Measurements from ENCODE around the gene PIGK.
"Not testable (repeated sequence)": the region's sequence is repeated elsewhere in the genome, so short reads cannot be mapped to it uniquely, and the experiment has no call there.

The PIGK gene

GRCh38 chr1:77219166-77219887 lies at the start of gene PIGK:
PIGK (minus strand) TSS chr1:77219430; CDS start chr1:77219402, 28 bp downstream.
- DNase-seq (ENCODE audit: low read depth in 2 of 2) = peak; percentile 34 to 50

- no peak for DNase-seq (ENCODE audit: low read depth in 2 of 2)
Observed at GRCh38 chr1:77267035-77267434, 47.8 kb upstream of the PIGK start.

DNA sequence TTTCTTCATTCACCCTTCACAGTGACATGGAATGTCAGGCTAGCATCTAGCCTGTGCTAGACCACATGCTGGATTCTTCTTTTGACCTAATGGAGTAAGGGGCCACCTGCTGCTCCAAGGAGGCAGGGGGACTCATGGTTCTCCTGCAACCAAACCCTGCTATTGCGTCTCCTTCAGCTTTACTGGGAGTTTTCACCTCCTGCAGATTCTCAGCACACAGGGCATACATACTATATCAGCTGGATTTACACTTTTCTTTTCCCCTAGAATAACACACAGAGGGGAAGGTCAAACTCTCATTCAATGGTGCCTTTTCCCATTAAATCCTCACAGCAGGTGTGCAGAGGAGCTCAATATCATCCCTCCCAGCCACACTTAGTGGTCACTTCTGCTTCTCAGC lies 46.0 kb upstream of the PIGK start:
- no peak for DNase-seq (ENCODE audit: low read depth in 2 of 2)

- no peak for DNase-seq (ENCODE audit: low read depth in 2 of 2)
Observed at GRCh38 chr1:77263708-77264107, 44.5 kb upstream of the PIGK start.

- DNase-seq (ENCODE audit: low read depth in 2 of 2) = no peak
Observed at GRCh38 chr1:77253211-77253610, 34.0 kb upstream of the PIGK start.

GRCh38 chr1:77250126-77250525 lies 30.9 kb upstream of the PIGK start:
- DNase-seq (ENCODE audit: low read depth in 2 of 2) = no peak

GRCh38 chr1:77245830-77246229 lies 26.6 kb upstream of the PIGK start:
- DNase-seq (ENCODE audit: low read depth in 2 of 2) = no peak

- no peak for DNase-seq (ENCODE audit: low read depth in 2 of 2)
Observed at GRCh38 chr1:77239311-77239710, 20.1 kb upstream of the PIGK start.

DNA sequence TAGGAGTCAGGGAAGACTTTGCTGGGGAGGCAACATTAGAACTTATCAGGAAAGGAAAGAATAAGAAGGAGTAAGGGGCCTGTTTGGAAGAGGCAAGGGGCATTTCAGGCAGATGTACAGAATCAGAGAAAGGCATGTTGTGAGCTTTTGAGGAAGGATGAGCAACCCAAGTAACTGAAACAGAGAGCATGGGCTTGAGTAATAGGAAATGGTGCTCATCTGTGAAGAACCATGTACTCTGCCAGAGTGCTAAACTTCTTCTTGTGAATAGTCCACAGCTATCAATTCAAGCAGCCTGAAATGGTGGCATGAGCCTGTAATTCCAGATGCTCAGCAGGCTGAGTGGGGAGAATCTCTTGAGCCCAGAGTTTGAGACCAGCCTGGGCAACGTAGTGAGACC lies 19.2 kb upstream of the PIGK start:
- no peak for DNase-seq (ENCODE audit: low read depth in 2 of 2)

- no peak for DNase-seq (ENCODE audit: low read depth in 2 of 2)
Observed at GRCh38 chr1:77234943-77235342, 15.7 kb upstream of the PIGK start.

GRCh38 chr1:77234096-77234495 lies 14.9 kb upstream of the PIGK start:
- DNase-seq (ENCODE audit: low read depth in 2 of 2) = no peak

GRCh38 chr1:77232829-77233228 lies 13.6 kb upstream of the PIGK start:
- DNase-seq (ENCODE audit: low read depth in 2 of 2) = no peak

DNA sequence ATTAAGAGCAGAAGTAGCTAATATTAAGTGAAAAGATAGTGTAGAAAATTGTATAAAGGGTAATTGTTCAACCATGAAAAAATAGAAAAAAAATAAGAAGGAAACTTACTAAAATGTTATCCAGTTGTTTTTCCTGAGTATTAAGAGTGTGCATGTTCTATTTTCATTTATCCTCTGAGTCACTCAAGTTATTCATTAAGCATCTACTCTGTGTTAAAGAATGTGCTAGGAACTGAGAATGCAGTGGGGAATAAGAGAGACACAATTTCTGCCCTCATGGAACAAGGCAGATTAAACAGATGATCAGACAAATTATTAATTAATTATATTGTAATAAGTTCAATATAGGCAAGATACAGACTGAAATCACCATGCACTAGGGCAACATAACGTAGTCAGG lies 10.8 kb upstream of the PIGK start:
- no peak for DNase-seq (ENCODE audit: low read depth in 2 of 2)

DNA sequence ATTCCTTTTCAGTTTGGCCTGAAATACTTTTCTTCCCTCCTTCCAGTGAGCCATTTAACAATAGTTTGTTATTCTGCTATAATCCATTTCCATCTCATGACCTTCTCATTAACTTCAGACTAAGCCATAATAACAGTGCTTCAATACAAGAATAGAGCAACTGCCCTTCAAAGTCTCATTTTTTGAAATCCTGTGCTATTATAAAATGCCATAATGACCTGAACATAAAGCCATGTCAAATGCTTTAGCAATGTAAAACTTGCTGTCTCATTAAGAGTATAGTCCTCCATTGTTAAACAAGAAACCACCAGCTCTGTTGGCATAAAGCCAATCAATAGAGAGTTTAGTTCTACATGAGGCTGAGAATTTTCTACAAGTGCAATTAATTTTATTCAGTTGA lies 9.6 kb upstream of the PIGK start:
- DNase-seq (ENCODE audit: low read depth in 2 of 2) = no peak

DNA sequence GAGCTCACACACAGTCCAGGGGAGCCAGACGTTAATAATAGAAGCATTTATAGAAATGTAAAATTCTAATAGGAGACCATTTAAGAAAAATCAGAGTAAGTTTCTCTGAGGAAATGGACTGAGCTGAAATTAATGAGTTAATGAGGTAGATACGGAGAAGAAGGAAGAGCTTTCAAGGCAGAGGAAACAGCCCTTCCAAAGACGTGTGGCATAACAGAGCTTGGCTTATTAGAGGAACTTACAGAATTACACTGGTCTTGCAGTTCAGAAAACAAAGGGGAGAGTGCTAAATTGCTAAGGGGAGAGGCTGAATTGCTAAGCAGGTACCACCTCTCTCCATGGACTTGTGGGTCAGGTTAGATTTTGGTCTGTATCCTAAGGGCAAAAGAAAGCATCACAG lies 8.2 kb upstream of the PIGK start:
- no peak for DNase-seq (ENCODE audit: low read depth in 2 of 2)

DNA sequence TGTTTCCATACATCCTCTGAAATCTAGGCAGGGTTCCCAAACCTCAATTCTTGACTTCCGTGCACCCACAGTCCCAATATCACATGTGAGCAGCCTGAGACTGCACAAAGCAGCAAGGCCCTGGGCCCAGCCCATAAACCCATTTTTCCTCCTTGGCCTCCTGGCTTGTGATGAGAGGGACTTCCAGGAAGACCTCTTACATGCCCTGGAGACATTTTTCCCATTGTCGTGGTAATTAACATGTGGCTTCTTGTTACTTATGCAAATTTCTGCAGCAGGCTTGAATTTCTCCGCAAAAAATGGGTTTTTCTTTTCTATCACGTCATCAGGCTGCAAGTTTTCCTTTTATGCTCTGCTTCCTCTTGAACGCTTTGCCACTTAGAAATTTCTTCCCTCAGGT lies 3.3 kb upstream of the PIGK start:
- DNase-seq (ENCODE audit: low read depth in 2 of 2) = no peak

DNA sequence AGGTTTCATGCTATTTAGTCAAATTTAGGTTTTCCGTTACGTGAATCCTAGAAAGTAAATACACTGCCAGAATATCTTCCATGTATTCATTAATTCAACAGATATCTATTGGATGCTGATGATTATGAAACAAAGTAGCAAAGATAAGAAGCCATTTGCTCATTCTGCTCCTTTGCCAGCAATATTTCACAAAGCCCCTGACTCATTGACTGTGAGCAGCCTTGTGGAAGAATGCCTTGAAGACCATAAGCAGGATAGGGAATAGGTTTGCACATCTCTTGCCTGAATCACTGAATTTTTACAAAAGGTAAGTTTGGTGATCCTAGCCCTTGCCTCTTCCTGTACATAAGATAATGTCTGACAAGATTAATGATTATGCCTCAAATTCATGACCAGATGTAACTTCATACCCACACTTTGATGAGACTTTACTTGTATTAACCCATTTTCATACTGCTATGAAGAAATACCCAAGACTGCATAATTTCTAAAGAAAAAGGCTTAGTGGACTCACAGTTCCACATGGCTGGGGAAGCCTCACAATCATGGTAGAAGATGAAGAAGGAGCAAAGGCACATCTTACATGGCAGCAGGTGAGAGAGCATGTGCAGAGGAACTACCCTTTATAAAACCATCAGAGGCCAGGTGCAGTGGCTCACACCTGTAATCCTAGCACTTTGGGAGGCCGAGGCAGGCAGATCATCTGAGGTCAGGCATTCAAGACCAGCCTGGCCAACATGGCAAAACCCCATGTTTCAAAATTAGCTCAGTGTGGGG lies 1.6 kb upstream of the PIGK start:
- DNase-seq (ENCODE audit: low read depth in 2 of 2) = peak; percentile 42 to 47

GRCh38 chr1:77218477-77219165 lies 609 bp downstream of the PIGK start:
- DNase-seq (ENCODE audit: low read depth in 2 of 2) = no peak

DNA sequence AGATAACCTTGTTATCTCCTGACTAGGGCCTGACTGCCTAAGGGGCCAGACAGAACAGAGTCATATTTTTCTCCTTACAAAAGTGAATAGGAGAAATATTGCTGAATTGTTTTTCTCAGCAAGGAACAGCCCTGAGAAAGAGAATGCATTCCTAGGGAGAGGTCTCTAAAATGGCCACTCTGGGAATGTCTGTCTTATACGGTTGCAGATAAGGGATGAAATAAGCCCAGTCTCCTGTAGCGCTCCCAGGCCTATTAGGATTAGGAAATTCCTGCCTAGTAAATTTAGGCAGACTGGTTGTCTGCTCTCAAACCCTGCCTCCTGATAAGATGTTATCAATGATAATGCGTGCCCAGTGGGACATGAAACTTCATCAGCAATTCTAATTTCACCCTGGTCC lies 15.2 kb downstream of the PIGK start:
- not testable (repeated sequence) for DNase-seq (ENCODE audit: low read depth in 2 of 2)

DNA sequence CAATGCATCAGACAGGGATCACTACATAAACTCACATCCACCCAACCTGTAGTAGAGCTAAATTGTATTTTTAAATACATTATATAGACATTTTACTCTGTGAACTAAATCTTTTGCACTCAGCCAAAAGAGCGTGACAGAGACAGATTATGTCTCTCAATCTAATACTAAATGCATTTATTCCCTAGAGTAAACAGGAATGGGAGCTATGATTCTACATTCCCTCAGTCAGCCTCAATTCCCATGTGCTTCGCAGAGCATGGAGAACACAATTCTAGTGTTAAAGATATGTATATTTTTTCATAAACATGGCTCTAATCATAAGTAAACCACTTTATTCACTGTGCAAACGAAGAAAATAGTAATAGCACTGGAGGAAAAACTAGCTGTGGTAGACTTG lies 16.5 kb downstream of the PIGK start:
- DNase-seq (ENCODE audit: low read depth in 2 of 2) = peak; percentile 44 to 45

DNA sequence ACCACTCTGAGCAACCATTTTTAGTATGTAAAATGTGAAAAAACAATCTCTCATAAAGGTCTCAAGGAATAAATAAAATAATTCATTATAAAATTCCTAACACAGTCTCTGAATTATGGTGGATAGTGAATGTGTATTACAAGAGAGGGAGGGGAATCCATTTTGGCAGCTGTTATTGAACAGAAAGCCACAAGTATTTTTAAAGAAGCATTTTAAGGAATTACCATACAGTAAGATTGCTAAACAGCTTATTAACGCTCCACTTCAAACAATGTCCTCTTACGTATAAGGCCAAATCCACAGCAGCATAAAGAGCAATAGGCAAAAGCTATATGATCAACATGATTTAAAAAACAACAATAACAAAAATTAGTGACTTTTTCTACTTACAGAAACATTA lies 18.4 kb downstream of the PIGK start:
- DNase-seq (ENCODE audit: low read depth in 2 of 2) = peak in 1 of 2 experiments; percentile 9

DNA sequence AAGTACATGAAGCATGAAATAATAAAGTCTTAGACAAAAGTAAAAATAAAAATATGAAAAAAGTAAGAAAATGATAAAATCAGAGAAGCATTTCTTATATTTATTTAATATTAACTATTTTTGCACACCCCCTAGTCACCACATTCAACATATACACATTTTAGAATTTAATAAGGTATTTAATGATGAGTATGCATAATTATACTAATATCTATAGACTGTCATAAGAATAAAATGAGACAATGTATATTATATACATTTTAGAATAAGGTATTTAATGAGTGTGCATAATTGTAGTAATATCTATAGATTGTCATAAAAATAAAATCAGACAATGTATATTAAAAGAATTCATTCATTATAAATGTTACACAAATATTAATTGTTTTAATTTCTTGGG lies 18.9 kb downstream of the PIGK start:
- DNase-seq (ENCODE audit: low read depth in 2 of 2) = no peak

DNA sequence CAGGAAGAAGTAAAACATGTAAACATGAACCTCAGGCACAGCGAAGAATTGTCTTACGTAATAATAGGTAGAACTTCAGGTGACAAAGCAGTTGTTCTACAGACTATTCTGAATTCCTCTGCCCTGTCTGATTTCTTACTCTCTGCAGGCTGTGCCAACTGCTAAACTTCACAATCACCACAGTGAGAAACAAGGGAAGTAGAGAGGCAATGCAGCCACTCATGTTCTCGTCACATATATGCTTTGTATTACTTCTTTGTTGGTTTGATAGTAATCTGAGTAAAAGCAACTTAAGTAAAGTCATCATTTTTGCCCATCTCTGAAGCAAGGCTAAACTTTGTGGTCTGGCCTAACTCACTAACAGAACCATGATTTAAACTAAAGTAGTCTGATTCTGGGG lies 21.9 kb downstream of the PIGK start:
- DNase-seq (ENCODE audit: low read depth in 2 of 2) = no peak
